Right ventricle myocardium inferior (tissue), 1 donor: ENCODE data around the gene PITPNM1. TPM values are rescaled to one million over a fixed set of nuclear protein-coding genes. Genes with fewer than 3 reads are reported as not detected.
A peak's percentile ranks its signal among the peaks of the same experiment; 100 is the strongest.
"Not testable (repeated sequence)": the region's sequence is repeated elsewhere in the genome, so short reads cannot be mapped to it uniquely, and the experiment has no call there.

Experiments used
- ATAC-seq: fragments of 200-7000 bp; cut with Tn5 transposase; one replicate; pipeline ENCODE4 v1.9.1; 2020; ENCODE audit warnings: mild to moderate bottlenecking, moderate library complexity
- DNase-seq: peaks from one replicate; pipeline ENCODE4 v3.0.0; 2021; ENCODE audit errors: missing footprints
- intact Hi-C: fragments of 100-400 bp; cut with DNase I; formaldehyde crosslinking; loops from one replicate; pipeline ENCODE4 v1.11.0; 2022
- total RNA-seq: library from RNA; stranded (reverse); fragmentation: NEBNext Ultra II Directional; extraction: Animal tissue kit (Norgen Biotek cat#: 25700); gene quantifications from one replicate; pipeline ENCODE4 v1.2.1, GENCODE V29; 2021
- donor health status: DM: no; HTN: yes; CAD: no; lungs with severe emphysema.

PITPNM1 gene
- total RNA-seq, 1 donor from 2014 or later, result 42.6 TPM

GRCh38 chr11:67493548-67494370, 11.4 kb downstream of the PITPNM1 start:
- intact Hi-C loops, result no loop called here
- no peak for DNase-seq
- no peak for ATAC-seq

- intact Hi-C loops, result no loop called here
- no peak for ATAC-seq
- no peak for DNase-seq
These were observed 12.2 kb downstream of the PITPNM1 start for GRCh38 chr11:67492801-67493547.

GRCh38 chr11:67492069-67492727, 13.0 kb downstream of the PITPNM1 start:
- ATAC-seq (no peak), DNase-seq (no peak)
- intact Hi-C loops, result no loop called here

- no peak for DNase-seq
- intact Hi-C loops, result no loop called here
- no peak for ATAC-seq
These were observed 13.7 kb downstream of the PITPNM1 start for GRCh38 chr11:67491276-67492068.

GRCh38 chr11:67490727-67491065, 14.5 kb downstream of the PITPNM1 start:
- no peak for DNase-seq
- intact Hi-C loops, result no loop called here
- ATAC-seq, result no peak

- ATAC-seq (no peak), DNase-seq (no peak)
- intact Hi-C loops, result no loop called here
These were observed 15.1 kb downstream of the PITPNM1 start for GRCh38 chr11:67489885-67490726.

GRCh38 chr11:67489203-67489884, 15.8 kb downstream of the PITPNM1 start:
- intact Hi-C loops, result no loop called here
- no peak for DNase-seq
- ATAC-seq, result no peak

- intact Hi-C loops, result no loop called here
- ATAC-seq, result no peak
These were observed 18.5 kb downstream of the PITPNM1 start for GRCh38 chr11:67486481-67487195.

GRCh38 chr11:67485873-67486361, 19.2 kb downstream of the PITPNM1 start:
- DNase-seq, ATAC-seq, intact Hi-C loops: not testable (repeated sequence)

More at GRCh38 chr11:67486481-67487195, 18.5 kb downstream of the PITPNM1 start:
- no peak for DNase-seq

GRCh38 chr11:67484847-67485311, 20.3 kb downstream of the PITPNM1 start:
- DNase-seq (no peak), ATAC-seq (no peak)
- intact Hi-C loops, result no loop called here

- intact Hi-C loops, result loop anchor here (2.0 kb wide), 1 partner anchor 21 kb away; the partner anchor contains the start of gene PITPNM1
- ATAC-seq (no peak), DNase-seq (no peak)
These were observed 21.1 kb downstream of the PITPNM1 start for GRCh38 chr11:67483831-67484665.

GRCh38 chr11:67482827-67483798, 22.1 kb downstream of the PITPNM1 start, which contains the start of gene AIP:
AIP (plus strand) TSS chr11:67483026; CDS start chr11:67483159, 133 bp downstream.
- intact Hi-C loops, result loop anchor here (2.0 kb wide), 1 partner anchor 22 kb away; the partner anchor contains the start of gene PITPNM1
- ATAC-seq (peak; percentile 98), DNase-seq (peak; percentile 97)

- intact Hi-C loops, result loop anchor here (2.0 kb wide), 1 partner anchor 22 kb away; the partner anchor contains the start of gene PITPNM1
- ATAC-seq (no peak), DNase-seq (no peak)
These were observed 22.8 kb downstream of the PITPNM1 start for GRCh38 chr11:67482275-67482826.
